ENCODE measurements around the gene ZNF219.

Gene ZNF219

GRCh38 chr14:21098076-21098891 lies at the start of gene ZNF219:
Gene ZNF219, minus strand, starts transcription at chr14:21098655. Its CDS starts 5,064 bp downstream, at chr14:21093591.
- no peak for DNase-seq (ENCODE audit: low read depth in 2 of 2)

DNA sequence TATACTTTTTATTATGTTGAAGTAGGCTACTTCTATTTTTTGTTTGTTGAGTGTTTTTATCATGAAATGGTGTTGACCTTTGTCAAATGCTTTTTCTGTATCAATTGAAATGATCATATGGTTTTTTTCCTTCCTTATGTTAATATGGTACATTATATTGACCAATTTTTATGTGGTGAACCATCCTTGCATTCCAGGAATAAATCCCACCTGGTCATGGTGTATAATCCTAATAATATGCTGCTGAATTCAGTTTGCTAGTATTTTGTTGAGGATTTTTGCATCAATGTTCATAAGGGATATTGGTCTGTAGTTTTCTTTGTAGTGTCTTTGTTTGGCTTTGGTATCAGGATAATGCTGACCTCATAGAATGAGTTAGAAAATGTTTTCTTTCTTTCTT lies 47.0 kb upstream of the ZNF219 start:
- DNase-seq (ENCODE audit: low read depth in 2 of 2), result no peak

- no peak for DNase-seq (ENCODE audit: low read depth in 2 of 2)
These were observed 43.9 kb upstream of the ZNF219 start for GRCh38 chr14:21142357-21142756.

DNA sequence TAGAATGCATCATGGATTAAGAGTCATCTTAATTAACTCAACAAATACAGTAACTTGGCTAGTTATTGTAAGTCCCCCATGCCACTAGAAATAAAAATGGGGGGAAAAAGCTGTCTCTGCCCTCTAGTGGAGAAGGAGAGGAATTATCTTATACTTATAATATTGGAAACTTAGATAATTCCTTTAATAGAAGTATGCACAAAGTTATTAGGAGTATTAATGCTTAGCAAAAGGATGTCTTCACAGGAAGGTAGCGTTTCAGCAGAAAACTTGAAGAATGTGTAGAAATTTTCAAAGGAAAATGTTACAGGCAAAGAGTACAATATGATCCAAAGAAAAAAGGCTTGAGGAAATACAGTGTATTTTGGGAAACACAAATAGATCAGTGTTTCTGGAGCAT lies 37.6 kb upstream of the ZNF219 start:
- DNase-seq (ENCODE audit: low read depth in 2 of 2), result no peak

- no peak for DNase-seq (ENCODE audit: low read depth in 2 of 2)
These were observed 35.4 kb upstream of the ZNF219 start for GRCh38 chr14:21133901-21134300.

DNA sequence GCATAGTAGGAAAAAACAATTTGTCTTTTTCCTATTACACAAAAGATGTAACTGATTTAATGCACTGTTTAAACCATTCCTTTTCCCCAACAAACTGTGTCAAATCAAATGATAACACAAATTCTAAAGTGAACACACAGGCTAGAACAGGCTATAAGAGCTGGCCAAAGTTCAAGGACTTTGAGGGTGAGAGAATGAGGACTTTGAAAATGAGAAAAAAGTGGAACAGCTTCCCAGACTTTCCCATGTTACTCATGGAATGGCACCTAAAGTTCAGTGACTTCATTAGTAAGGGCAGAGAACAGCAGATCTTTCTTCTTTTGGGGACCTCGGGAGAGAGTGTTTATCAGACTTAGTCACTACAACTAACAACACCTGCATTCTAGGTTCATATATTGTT lies 25.0 kb upstream of the ZNF219 start:
- no peak for DNase-seq (ENCODE audit: low read depth in 2 of 2)

GRCh38 chr14:21121122-21121521 lies 22.7 kb upstream of the ZNF219 start:
- no peak for DNase-seq (ENCODE audit: low read depth in 2 of 2)

- DNase-seq (ENCODE audit: low read depth in 2 of 2), result no peak
These were observed 22.2 kb upstream of the ZNF219 start for GRCh38 chr14:21120686-21121085.

DNA sequence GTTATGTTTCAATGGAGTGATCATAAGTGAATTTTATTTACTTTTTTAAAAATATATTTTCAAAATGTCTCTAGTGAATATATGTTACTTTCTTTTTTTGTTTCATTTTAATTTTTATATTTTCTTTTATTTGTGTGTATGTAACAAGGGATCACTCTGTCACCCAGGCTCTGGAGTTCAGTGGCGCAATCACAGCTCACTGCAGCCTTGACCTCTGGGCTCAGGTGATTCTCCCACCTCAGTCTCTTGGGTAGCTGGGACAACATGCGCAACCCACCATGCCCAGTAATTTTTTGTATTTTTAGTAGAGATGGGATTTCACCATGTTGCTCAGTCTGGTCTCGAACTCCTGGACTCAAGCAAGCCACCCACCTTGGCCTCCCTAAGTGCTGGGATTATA lies 20.5 kb upstream of the ZNF219 start:
- DNase-seq (ENCODE audit: low read depth in 2 of 2), result no peak

- no peak for DNase-seq (ENCODE audit: low read depth in 2 of 2)
These were observed 14.9 kb upstream of the ZNF219 start for GRCh38 chr14:21113369-21113768.

GRCh38 chr14:21112255-21112654 lies 13.8 kb upstream of the ZNF219 start:
- no peak for DNase-seq (ENCODE audit: low read depth in 2 of 2)

GRCh38 chr14:21109377-21110138 lies 11.1 kb upstream of the ZNF219 start:
- DNase-seq (ENCODE audit: low read depth in 2 of 2), result peak in 1 of 2 donors; percentile 41

GRCh38 chr14:21108791-21109190 lies 10.3 kb upstream of the ZNF219 start:
- no peak for DNase-seq (ENCODE audit: low read depth in 2 of 2)

DNA sequence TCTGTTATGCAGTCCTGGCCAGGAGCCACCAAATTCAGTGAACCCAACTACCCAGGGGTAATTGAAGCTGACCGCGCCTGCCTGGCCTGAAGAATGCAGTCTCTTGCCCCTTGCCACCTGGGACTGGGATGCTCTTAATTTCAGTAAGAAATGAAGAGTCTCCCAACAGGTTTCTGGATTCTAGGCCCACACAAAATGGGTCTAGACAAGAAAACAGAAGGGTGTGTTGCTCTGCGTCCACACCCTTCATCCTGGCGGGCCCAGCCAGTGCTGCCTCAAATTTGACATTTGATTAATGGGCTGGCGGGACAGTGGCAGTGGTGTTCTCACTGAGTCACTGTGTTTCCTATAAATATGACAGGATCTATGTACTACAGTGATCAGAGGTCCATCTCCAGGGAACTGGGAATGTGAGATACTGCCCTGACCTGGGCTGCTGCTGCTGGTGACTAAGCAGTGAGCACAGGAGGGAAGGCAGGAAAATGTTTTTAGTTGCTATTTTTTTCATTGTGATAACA lies 8.9 kb upstream of the ZNF219 start:
- DNase-seq (ENCODE audit: low read depth in 2 of 2), result no peak

GRCh38 chr14:21106498-21107282 lies 8.2 kb upstream of the ZNF219 start:
- peak; percentile 61 to 64 for DNase-seq (ENCODE audit: low read depth in 2 of 2)

DNA sequence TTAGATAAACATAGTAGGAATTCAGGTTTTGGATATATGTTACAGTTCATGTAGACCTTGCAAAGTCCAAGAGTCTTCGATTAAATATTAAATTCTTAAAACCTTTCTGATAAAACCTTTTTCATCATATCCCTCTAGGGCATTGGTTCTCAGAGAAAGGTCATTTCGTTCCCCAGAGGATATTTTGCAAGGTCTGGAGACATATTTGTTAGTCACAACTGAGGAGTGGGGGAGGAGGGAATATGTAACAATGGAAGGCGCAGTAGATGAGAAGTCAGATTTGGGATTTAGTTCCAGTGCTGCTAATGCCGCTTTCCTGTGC lies 7.7 kb upstream of the ZNF219 start:
- DNase-seq (ENCODE audit: low read depth in 2 of 2), result no peak

- no peak for DNase-seq (ENCODE audit: low read depth in 2 of 2)
These were observed 6.6 kb upstream of the ZNF219 start for GRCh38 chr14:21105095-21105494.

GRCh38 chr14:21104448-21105060 lies 6.1 kb upstream of the ZNF219 start:
- DNase-seq (ENCODE audit: low read depth in 2 of 2), result peak in 1 of 2 donors; percentile 50

- DNase-seq (ENCODE audit: low read depth in 2 of 2), result peak; percentile 87 to 88
These were observed 5.4 kb upstream of the ZNF219 start for GRCh38 chr14:21103710-21104447.

DNA sequence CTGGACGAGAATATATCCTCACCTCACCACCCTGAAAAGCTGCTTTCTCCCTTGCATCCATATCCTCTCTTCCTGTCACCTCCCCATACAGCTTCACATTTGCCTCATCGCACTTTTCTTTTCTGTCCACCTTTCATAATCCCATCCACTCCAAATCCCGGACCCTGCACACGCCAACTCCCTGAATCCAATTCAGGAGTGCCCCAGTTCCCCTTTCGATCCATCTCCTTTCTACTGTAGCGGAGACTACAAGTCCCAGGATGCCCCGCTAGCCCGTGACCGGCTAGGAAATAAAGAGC lies 4.9 kb upstream of the ZNF219 start:
- DNase-seq (ENCODE audit: low read depth in 2 of 2), result no peak

Data from stimulated activated CD8-positive, alpha-beta memory T cell treated with anti-CD3 and anti-CD28 coated beads, Interleukin-15, amount 100 ng/mL, for 48 hours (primary cell).